Measurements from ENCODE around the gene COBL.

COBL gene

DNA sequence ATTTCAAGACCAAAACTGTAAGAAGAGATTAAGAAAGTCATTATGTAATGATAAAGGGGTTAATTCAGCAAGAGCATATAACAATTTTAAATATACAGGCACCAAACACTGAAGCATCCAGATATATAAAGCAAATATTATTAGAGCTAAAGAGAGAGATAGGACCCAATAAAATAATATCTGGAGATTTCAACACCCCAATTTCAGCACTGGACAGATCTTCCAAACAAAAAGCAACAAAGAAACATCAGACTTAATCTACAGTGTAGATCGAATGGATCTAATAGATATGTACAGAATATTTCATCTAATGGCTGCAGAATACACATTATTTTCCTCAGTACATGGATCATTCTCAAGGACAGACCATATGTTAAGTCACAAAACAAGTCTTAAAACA is 151.3 kb downstream of the COBL start:
- H3K4me3 ChIP-seq (ENCODE audit: control insufficient read depth, low read depth, low read length): no peak overlapping the region
- TF ChIP-seq, protein P1, sequence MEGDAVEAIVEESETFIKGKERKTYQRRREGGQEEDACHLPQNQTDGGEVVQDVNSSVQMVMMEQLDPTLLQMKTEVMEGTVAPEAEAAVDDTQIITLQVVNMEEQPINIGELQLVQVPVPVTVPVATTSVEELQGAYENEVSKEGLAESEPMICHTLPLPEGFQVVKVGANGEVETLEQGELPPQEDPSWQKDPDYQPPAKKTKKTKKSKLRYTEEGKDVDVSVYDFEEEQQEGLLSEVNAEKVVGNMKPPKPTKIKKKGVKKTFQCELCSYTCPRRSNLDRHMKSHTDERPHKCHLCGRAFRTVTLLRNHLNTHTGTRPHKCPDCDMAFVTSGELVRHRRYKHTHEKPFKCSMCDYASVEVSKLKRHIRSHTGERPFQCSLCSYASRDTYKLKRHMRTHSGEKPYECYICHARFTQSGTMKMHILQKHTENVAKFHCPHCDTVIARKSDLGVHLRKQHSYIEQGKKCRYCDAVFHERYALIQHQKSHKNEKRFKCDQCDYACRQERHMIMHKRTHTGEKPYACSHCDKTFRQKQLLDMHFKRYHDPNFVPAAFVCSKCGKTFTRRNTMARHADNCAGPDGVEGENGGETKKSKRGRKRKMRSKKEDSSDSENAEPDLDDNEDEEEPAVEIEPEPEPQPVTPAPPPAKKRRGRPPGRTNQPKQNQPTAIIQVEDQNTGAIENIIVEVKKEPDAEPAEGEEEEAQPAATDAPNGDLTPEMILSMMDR (IDR thresholded peaks at IDR 0.05; ENCODE audit: control insufficient read depth, insufficient read depth, low read depth, low read length, missing control alignments): no peak
- DNase-seq (ENCODE audit: low read depth): no peak

DNA sequence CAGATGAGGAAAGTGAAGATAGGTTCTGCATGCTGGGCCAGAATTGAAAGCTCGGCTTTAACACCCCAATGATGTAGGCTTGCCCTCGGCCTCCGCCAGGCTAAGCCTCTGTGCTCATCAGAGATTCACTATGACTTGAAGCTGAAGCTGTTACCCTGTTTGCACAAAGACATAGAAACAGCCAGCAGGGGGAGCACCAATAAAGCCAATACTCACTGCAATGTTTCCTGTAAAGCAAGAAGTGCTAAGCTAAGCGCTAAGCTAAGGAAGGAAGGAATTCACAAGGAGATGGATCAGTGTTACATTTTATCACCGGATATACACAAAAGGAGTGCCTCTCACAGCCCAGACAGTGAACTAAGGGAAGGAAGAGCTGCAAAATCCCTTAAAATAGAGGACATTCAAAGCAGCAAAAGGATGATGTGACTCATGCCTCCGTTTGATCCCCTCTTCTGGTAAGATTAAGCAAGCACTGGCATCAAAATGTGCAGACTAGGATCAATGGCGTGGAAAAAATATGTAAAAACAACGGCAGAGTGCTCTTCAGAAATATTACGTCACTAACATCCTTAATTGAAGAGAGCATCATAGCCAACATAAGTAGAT is 153.8 kb downstream of the COBL start:
- no peak overlapping the region for H3K4me3 ChIP-seq (ENCODE audit: control insufficient read depth, low read depth, low read length)
- peak; percentile 61 for DNase-seq (ENCODE audit: low read depth)

DNA sequence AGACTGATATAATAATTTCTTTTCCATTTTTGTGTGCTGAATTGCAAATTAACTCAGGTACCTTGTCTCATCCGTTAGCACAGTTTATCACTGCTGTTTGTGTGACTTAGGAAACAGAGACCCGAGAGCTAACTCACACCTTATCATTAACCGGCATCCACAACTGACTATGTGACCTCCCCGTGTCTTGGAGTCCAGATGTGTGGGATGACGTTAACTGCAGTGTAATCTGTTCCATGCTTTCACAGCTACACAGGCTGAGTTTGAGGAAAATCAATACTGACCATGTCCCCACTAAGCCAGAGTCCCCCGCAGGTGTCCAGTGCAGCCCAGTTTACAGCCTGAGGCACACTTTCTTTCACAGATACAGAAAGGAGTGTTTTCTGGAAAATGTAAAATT is 154.7 kb downstream of the COBL start:
- TF ChIP-seq, protein P1 (IDR thresholded peaks at IDR 0.05; ENCODE audit: control insufficient read depth, insufficient read depth, low read depth, low read length, missing control alignments): no peak
- DNase-seq (ENCODE audit: low read depth): no peak
- H3K4me3 ChIP-seq (ENCODE audit: control insufficient read depth, low read depth, low read length): no peak overlapping the region

More for the DNA sequence above, 153.8 kb downstream of the COBL start:
- TF ChIP-seq, protein P1 (IDR thresholded peaks at IDR 0.05; ENCODE audit: control insufficient read depth, insufficient read depth, low read depth, low read length, missing control alignments): peak; percentile 89

DNA sequence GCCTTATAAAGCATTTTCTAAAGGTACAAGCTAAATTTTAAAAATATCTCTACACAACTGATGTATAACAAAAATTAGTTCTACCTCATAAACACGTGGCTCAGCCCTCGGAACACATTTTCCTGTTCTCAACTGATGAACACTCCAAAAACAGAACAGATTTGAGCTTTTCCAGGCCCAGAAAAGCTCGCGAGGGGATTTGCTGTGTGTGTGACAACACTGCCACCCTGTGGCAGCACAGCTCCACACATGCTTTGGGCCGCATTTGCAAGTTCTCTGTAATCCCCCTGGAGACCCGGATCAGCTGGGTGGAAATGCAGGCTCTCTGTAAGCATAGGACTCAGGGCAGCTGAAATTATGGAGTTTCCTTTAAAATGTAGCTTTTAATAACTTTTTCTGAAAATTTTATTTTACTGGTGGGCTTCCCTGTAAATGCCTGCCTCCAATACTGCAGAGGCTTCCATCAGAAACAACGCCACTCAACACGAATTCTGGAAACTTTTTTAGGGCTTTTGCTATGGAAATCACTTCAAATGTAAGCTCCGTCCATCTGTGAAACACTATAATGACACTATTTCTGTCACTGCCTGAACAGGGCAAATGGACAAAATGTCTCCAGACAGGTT is 155.5 kb downstream of the COBL start:
- TF ChIP-seq, protein P1 (IDR thresholded peaks at IDR 0.05; ENCODE audit: control insufficient read depth, insufficient read depth, low read depth, low read length, missing control alignments): peak; percentile 97
- no peak overlapping the region for H3K4me3 ChIP-seq (ENCODE audit: control insufficient read depth, low read depth, low read length)
- peak; percentile 24 for DNase-seq (ENCODE audit: low read depth)

DNA sequence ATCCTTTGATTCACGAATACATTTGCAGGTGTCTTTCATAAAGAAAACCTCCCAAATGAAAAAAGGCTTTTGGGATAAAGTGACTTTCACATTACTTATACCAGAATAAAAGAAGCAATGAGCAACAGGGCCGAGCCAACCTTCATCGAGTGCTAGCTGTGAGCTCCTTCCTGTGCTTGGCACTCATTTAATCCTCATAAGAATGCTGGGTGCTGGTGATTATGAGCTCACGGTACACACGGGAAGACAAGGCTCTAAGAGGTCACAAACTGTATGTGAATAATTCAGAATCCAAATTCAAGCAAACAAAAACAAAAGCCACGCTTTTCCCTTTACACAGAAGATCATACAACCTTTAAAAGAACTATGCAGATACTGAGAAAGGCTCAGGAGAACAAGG is 156.2 kb downstream of the COBL start:
- TF ChIP-seq, protein P1 (IDR thresholded peaks at IDR 0.05; ENCODE audit: control insufficient read depth, insufficient read depth, low read depth, low read length, missing control alignments): no peak
- H3K4me3 ChIP-seq (ENCODE audit: control insufficient read depth, low read depth, low read length): no peak overlapping the region
- no peak for DNase-seq (ENCODE audit: low read depth)

DNA sequence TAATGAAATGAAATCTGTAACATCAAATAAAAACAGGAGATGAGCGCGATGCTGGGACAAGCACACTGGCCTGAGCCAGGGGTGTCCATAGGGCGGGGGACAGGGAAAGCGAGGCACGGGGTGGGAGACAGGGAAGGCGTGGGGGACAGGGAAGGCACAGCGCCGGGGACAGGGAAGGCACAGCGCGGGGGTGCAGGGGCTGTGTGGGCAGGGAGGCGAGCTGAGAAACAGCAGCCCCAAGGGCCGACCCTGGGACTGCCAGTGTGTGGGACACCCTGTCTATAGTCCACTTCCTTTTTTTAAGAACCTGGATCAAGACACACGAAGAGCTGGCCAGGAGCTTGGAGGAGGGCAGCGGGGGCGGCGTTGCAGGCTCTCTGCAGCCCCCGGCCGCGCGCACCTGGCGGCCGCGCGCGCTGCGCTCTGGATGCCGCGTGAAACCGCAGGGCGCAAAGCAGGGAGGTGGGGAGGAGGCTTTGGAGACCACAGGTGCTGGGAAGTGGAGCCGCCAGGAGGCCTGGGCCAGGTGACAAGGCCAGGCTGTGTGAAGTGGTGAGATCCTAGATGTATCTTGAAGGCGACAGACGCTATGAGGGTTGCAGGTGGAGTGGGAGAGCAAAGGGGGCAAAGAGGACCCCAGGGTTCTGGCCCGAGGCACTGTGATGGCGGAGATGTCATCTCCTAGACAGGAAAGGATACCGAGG is 157.7 kb downstream of the COBL start:
- no peak for DNase-seq (ENCODE audit: low read depth)
- no peak overlapping the region for H3K4me3 ChIP-seq (ENCODE audit: control insufficient read depth, low read depth, low read length)
- TF ChIP-seq, protein P1 (IDR thresholded peaks at IDR 0.05; ENCODE audit: control insufficient read depth, insufficient read depth, low read depth, low read length, missing control alignments): no peak
